IPS-18a (cell line): ENCODE measurements around the gene CSTF2T.
A peak's percentile ranks its signal among the peaks of the same experiment; 100 is the strongest.

Experiments used
- H3K27ac ChIP-seq: one replicate; pipeline ENCODE4 v1.5.1; 2013; ENCODE audit warnings: low read length
- H3K27me3 ChIP-seq: one replicate; pipeline ENCODE4 v1.6.1; 2013; ENCODE audit warnings: mild to moderate bottlenecking, low read length; ENCODE audit not compliant: control insufficient read depth, insufficient read depth
- H3K36me3 ChIP-seq: one replicate; pipeline ENCODE4 v1.6.1; 2013; ENCODE audit warnings: low read depth, low read length; ENCODE audit not compliant: control insufficient read depth
- H3K4me1 ChIP-seq: one replicate; pipeline ENCODE4 v1.6.1; 2013; ENCODE audit warnings: low read depth, low read length; ENCODE audit not compliant: control insufficient read depth
- H3K4me3 ChIP-seq: one replicate; pipeline ENCODE4 v1.5.1; 2013; ENCODE audit warnings: low read length
- H3K9ac ChIP-seq: one replicate; pipeline ENCODE4 v1.6.1; 2013; ENCODE audit warnings: mild to moderate bottlenecking, low read length, moderate library complexity
- H3K9me3 ChIP-seq: one replicate; pipeline ENCODE4 v1.6.1; 2013; ENCODE audit warnings: low read depth, low read length; ENCODE audit not compliant: control insufficient read depth

Gene CSTF2T

GRCh38 chr10:51711519-51711891 is 12.1 kb upstream of the CSTF2T start:
- Histone ChIP-seq H3K27me3 (no peaks in the 10 kb centered on the region), H3K4me1 (peaks cover 12% of the 10 kb centered on the region), H3K36me3 (no peaks in the 10 kb centered on the region), H3K9me3 (no peaks in the 10 kb centered on the region), H3K4me3 (no peak overlapping the region), H3K27ac (no peak overlapping the region), H3K9ac (no peak overlapping the region)

- Histone ChIP-seq H3K4me3 (no peak overlapping the region), H3K9me3 (no peaks in the 10 kb centered on the region), H3K36me3 (no peaks in the 10 kb centered on the region), H3K9ac (no peak overlapping the region), H3K4me1 (peaks cover 12% of the 10 kb centered on the region), H3K27me3 (no peaks in the 10 kb centered on the region), H3K27ac (no peak overlapping the region)
These were observed 10.1 kb upstream of the CSTF2T start for GRCh38 chr10:51709324-51709972.

GRCh38 chr10:51708609-51709008 is 9.2 kb upstream of the CSTF2T start:
- Histone ChIP-seq H3K27ac (no peak overlapping the region), H3K9ac (no peak overlapping the region), H3K4me1 (peaks cover 12% of the 10 kb centered on the region), H3K4me3 (no peak overlapping the region), H3K27me3 (no peaks in the 10 kb centered on the region), H3K9me3 (no peaks in the 10 kb centered on the region), H3K36me3 (no peaks in the 10 kb centered on the region)

GRCh38 chr10:51707821-51708424 is 8.5 kb upstream of the CSTF2T start:
- no peaks in the 10 kb centered on the region for H3K27me3 ChIP-seq
- H3K9me3 ChIP-seq, result no peaks in the 10 kb centered on the region
- H3K36me3 ChIP-seq, result no peaks in the 10 kb centered on the region

GRCh38 chr10:51707392-51707791 is 8.0 kb upstream of the CSTF2T start:
- H3K9me3 ChIP-seq, result no peaks in the 10 kb centered on the region
- H3K4me1 ChIP-seq, result peaks cover 12% of the 10 kb centered on the region
- H3K36me3 ChIP-seq, result no peaks in the 10 kb centered on the region
- no peak overlapping the region for H3K27ac ChIP-seq
- no peaks in the 10 kb centered on the region for H3K27me3 ChIP-seq
- no peak overlapping the region for H3K9ac ChIP-seq
- H3K4me3 ChIP-seq, result no peak overlapping the region

More at GRCh38 chr10:51707821-51708424, 8.5 kb upstream of the CSTF2T start:
- Histone ChIP-seq H3K4me1 (peaks cover 12% of the 10 kb centered on the region), H3K27ac (no peak overlapping the region), H3K4me3 (no peak overlapping the region), H3K9ac (no peak overlapping the region)

- no peak overlapping the region for H3K27ac ChIP-seq
- H3K9me3 ChIP-seq, result no peaks in the 10 kb centered on the region
- peaks cover 12% of the 10 kb centered on the region for H3K4me1 ChIP-seq
- no peak overlapping the region for H3K9ac ChIP-seq
- no peak overlapping the region for H3K4me3 ChIP-seq
- no peaks in the 10 kb centered on the region for H3K27me3 ChIP-seq
- no peaks in the 10 kb centered on the region for H3K36me3 ChIP-seq
These were observed 6.8 kb upstream of the CSTF2T start for GRCh38 chr10:51706225-51706624.

- H3K27me3 ChIP-seq, result no peaks in the 10 kb centered on the region
- no peaks in the 10 kb centered on the region for H3K36me3 ChIP-seq
- no peak overlapping the region for H3K4me3 ChIP-seq
- H3K9me3 ChIP-seq, result no peaks in the 10 kb centered on the region
- H3K9ac ChIP-seq, result no peak overlapping the region
- peaks cover 12% of the 10 kb centered on the region for H3K4me1 ChIP-seq
- H3K27ac ChIP-seq, result no peak overlapping the region
These were observed 6.4 kb upstream of the CSTF2T start for GRCh38 chr10:51705774-51706173.

- Histone ChIP-seq H3K36me3 (peaks cover 13% of the 10 kb centered on the region), H3K27me3 (no peaks in the 10 kb centered on the region), H3K27ac (peak overlapping the region; percentile 98), H3K9me3 (no peaks in the 10 kb centered on the region), H3K4me3 (peak overlapping the region; percentile 84), H3K9ac (peak overlapping the region; percentile 88), H3K4me1 (no peaks in the 10 kb centered on the region)
These were observed 928 bp upstream of the CSTF2T start for GRCh38 chr10:51700228-51700817.

GRCh38 chr10:51699145-51699474 is 285 bp downstream of the CSTF2T start:
- H3K27ac ChIP-seq, result peak overlapping the region; percentile 98
- H3K9ac ChIP-seq, result peak overlapping the region; percentile 88
- H3K9me3 ChIP-seq, result no peaks in the 10 kb centered on the region
- H3K4me3 ChIP-seq, result peak overlapping the region; percentile 84
- H3K4me1 ChIP-seq, result no peaks in the 10 kb centered on the region
- peaks cover 13% of the 10 kb centered on the region for H3K36me3 ChIP-seq
- H3K27me3 ChIP-seq, result no peaks in the 10 kb centered on the region

GRCh38 chr10:51698473-51699063 is 827 bp downstream of the CSTF2T start:
- Histone ChIP-seq H3K4me1 (no peaks in the 10 kb centered on the region), H3K27ac (peak overlapping the region; percentile 98), H3K27me3 (no peaks in the 10 kb centered on the region), H3K9ac (peak overlapping the region; percentile 88), H3K4me3 (peak overlapping the region; percentile 84), H3K36me3 (peaks cover 13% of the 10 kb centered on the region), H3K9me3 (no peaks in the 10 kb centered on the region)

- no peaks in the 10 kb centered on the region for H3K4me1 ChIP-seq
- H3K27me3 ChIP-seq, result no peaks in the 10 kb centered on the region
- peaks cover 13% of the 10 kb centered on the region for H3K36me3 ChIP-seq
- no peak overlapping the region for H3K27ac ChIP-seq
- no peaks in the 10 kb centered on the region for H3K9me3 ChIP-seq
- no peak overlapping the region for H3K9ac ChIP-seq
- no peak overlapping the region for H3K4me3 ChIP-seq
These were observed 3.1 kb downstream of the CSTF2T start for GRCh38 chr10:51696251-51696650.
